HepG2 (cell line): Measurements from ENCODE around the gene VAMP5. TPM values are rescaled to one million over a fixed set of nuclear protein-coding genes. Genes with fewer than 3 reads are reported as not detected.

ENCODE experiments used
- ATAC-seq: fragments of 200-7000 bp; cut with Tn5 transposase; 3 replicates; pipeline ENCODE4 v1.9.1; 2020; ENCODE audit warnings: mild to moderate bottlenecking, moderate library complexity
- BruUV-seq: library from RNA; stranded (reverse); fragments of 400-500 nt; replicated peaks from 2 replicates; lab custom pipeline; 2021; lab: Mats Ljungman, UMichigan
- CTCF ChIA-PET: fragments of 300-600 bp; formaldehyde crosslinking; extraction: SDS; loops from one replicate; lab custom pipeline; 2021; ENCODE audit warnings: low total read pairs, inconsistent platforms, low intra/inter-chr PET ratio; lab: Yijun Ruan, JAX
- POLR2A ChIA-PET: fragments of 350-600 bp; sonication (Branson Sonifier 250); formaldehyde crosslinking; loops from one replicate; lab custom pipeline; 2020; ENCODE audit warnings: antibody characterized with exemption, inconsistent platforms; lab: Yijun Ruan, JAX
- DNase-seq: peaks from one replicate; pipeline ENCODE4 v3.0.0-alpha.2; 2015; ENCODE audit warnings: low spot score
- FAIRE-seq: peaks from 3 replicates; lab custom pipeline; 2011; peaks lifted over from hg19 to GRCh38; lab: Jason Lieb, UNC
- H2AFZ ChIP-seq: one replicate; pipeline ENCODE4 v1.6.1; 2011; ENCODE audit warnings: low read length, inconsistent platforms
- H3K27ac ChIP-seq: fragments of 300-600 bp; 3 replicates; pipeline ENCODE4 v1.8.0; 2011; ENCODE audit warnings: mixed run types, mild to moderate bottlenecking, mixed read lengths, low read length, inconsistent platforms; ENCODE audit not compliant: insufficient read depth; ENCODE audit errors: extremely low read length
- H3K27me3 ChIP-seq, 2 experiments: fragments of 200-600 bp in 1 of 2; 2 replicates in 1 of 2; 3 replicates in 1 of 2; pipeline versions ENCODE4 v1.6.0 to v1.8.0; 2011; ENCODE audit warnings: low read length in 2 of 2, mild to moderate bottlenecking in 2 of 2, moderate library complexity in 2 of 2, inconsistent platforms in 1 of 2; ENCODE audit not compliant: insufficient read depth in 2 of 2, control insufficient read depth in 1 of 2
- H3K36me3 ChIP-seq, 2 experiments: fragments of 200-600 bp in 1 of 2; replicated peaks in 1 of 2; 2 replicates in 1 of 2; 3 replicates in 1 of 2; pipeline versions ENCODE4 v1.5.1 to v1.8.0; 2011; ENCODE audit warnings: low read length in 2 of 2, inconsistent platforms in 1 of 2; ENCODE audit not compliant: insufficient read depth in 2 of 2, control insufficient read depth in 1 of 2
- H3K4me1 ChIP-seq: 2 replicates; pipeline ENCODE4 v1.5.1; 2012; ENCODE audit warnings: low read length, inconsistent platforms; ENCODE audit not compliant: insufficient read depth
- H3K4me2 ChIP-seq: 2 replicates; pipeline ENCODE4 v1.6.0; 2011; ENCODE audit warnings: low read depth, low read length, inconsistent platforms
- H3K4me3 ChIP-seq, 3 experiments: fragments of 200-600 bp in 1 of 3; sonication (generic), shearing (Covaris generic) in 1 of 3; replicated peaks in 1 of 3; 2 replicates each; pipeline ENCODE4 v1.5.1; 2011 to 2016; ENCODE audit warnings: low read length in 3 of 3, inconsistent platforms in 2 of 3, low read depth in 2 of 3, mild to moderate bottlenecking in 2 of 3, control low read depth in 1 of 3, mixed read lengths in 1 of 3; ENCODE audit not compliant: insufficient read depth in 1 of 3
- H3K79me2 ChIP-seq: one replicate; pipeline ENCODE4 v1.6.1; 2011; ENCODE audit warnings: low read length, inconsistent platforms; ENCODE audit not compliant: insufficient read depth
- H3K9ac ChIP-seq: 2 replicates; pipeline ENCODE4 v1.6.0; 2011; ENCODE audit warnings: mild to moderate bottlenecking, low read depth, low read length, inconsistent platforms; ENCODE audit not compliant: insufficient read depth
- H3K9me3 ChIP-seq: 2 replicates; pipeline ENCODE4 v1.5.1; 2012; ENCODE audit warnings: mild to moderate bottlenecking, low read length
- H4K20me1 ChIP-seq: 2 replicates; pipeline ENCODE4 v1.6.0; 2011; ENCODE audit warnings: inconsistent platforms, mild to moderate bottlenecking, low read length, moderate library complexity; ENCODE audit not compliant: insufficient read depth
- ATF4 ChIP-seq, 2 experiments: fragments of 450-650 bp in 1 of 2; sonication (generic) in 1 of 2; formaldehyde crosslinking; IDR thresholded peaks; 2 replicates each; pipeline versions ENCODE4 v1.5.0 to v1.8.0; 2020 to 2022; ENCODE audit warnings: mild to moderate bottlenecking in 1 of 2, missing genetic modification reagents in 1 of 2
- ATF7 ChIP-seq, 2 experiments: fragments of 450-650 bp in 1 of 2; sonication (generic) in 1 of 2; formaldehyde crosslinking in 1 of 2; IDR thresholded peaks; 2 replicates each; pipeline versions ENCODE4 v1.4.0 to v1.6.1; 2016 to 2020; ENCODE audit warnings: antibody characterized with exemption in 1 of 2, mild to moderate bottlenecking in 1 of 2, missing genetic modification reagents in 1 of 2
- FOXA3 ChIP-seq: IDR thresholded peaks from 2 replicates; pipeline ENCODE4 v1.6.1; 2016; ENCODE audit warnings: missing genetic modification reagents, missing compliant biosample characterization
- MLX ChIP-seq: IDR thresholded peaks from 2 replicates; pipeline ENCODE4 v1.6.1; 2016
- NFKB2 ChIP-seq: sonication (generic); formaldehyde crosslinking; IDR thresholded peaks from 2 replicates; pipeline ENCODE4 v1.4.0; 2020; ENCODE audit warnings: missing genetic modification reagents, borderline replicate concordance
- NONO ChIP-seq, 2 experiments: fragments of 450-650 bp in 1 of 2; sonication (generic) in 1 of 2; formaldehyde crosslinking in 1 of 2; IDR thresholded peaks in 1 of 2; conservative IDR thresholded peaks in 1 of 2; 2 replicates each; pipeline versions ENCODE4 v1.6.1 to v1.8.0; 2017 to 2022; ENCODE audit warnings: mild to moderate bottlenecking in 1 of 2, missing genetic modification reagents in 1 of 2, moderate library complexity in 1 of 2
- PAF1 ChIP-seq: IDR thresholded peaks from 2 replicates; pipeline ENCODE4 v1.6.1; 2016; ENCODE audit warnings: missing genetic modification reagents, missing compliant biosample characterization
- PHB2 ChIP-seq: fragments of 450-650 bp; IDR thresholded peaks from 2 replicates; pipeline ENCODE4 v1.6.1; 2018; ENCODE audit not compliant: partially characterized antibody
- PITX1 ChIP-seq: sonication (generic); formaldehyde crosslinking; IDR thresholded peaks from 2 replicates; pipeline ENCODE4 v1.5.1; 2020; ENCODE audit warnings: mild to moderate bottlenecking, missing genetic modification reagents
- SIX1 ChIP-seq: sonication (generic); formaldehyde crosslinking; IDR thresholded peaks from 2 replicates; pipeline ENCODE4 v1.4.0; 2020; ENCODE audit warnings: missing genetic modification reagents, borderline replicate concordance
- SMAD9 ChIP-seq: sonication (generic); formaldehyde crosslinking; IDR thresholded peaks from 2 replicates; pipeline ENCODE4 v1.5.1; 2020; ENCODE audit warnings: mild to moderate bottlenecking, missing genetic modification reagents
- SOX13 ChIP-seq, 3 experiments: fragments of 450-650 bp in 1 of 3; sonication (generic) in 1 of 3; formaldehyde crosslinking in 1 of 3; IDR thresholded peaks in 2 of 3; conservative IDR thresholded peaks in 1 of 3; 2 replicates each; pipeline versions ENCODE4 v1.5.0 to v1.6.1; 2016 to 2020; ENCODE audit warnings: antibody characterized with exemption in 1 of 3, mild to moderate bottlenecking in 1 of 3, missing compliant biosample characterization in 1 of 3, missing genetic modification reagents in 1 of 3, moderate library complexity in 1 of 3
- ZSCAN25 ChIP-seq: sonication (generic); formaldehyde crosslinking; IDR thresholded peaks from 2 replicates; pipeline ENCODE4 v1.8.0; 2022; ENCODE audit warnings: mild to moderate bottlenecking, missing genetic modification reagents
- ZZZ3 ChIP-seq: sonication (generic); formaldehyde crosslinking; IDR thresholded peaks from 2 replicates; pipeline ENCODE4 v1.4.0; 2020; ENCODE audit warnings: missing genetic modification reagents, mild to moderate bottlenecking, borderline replicate concordance
- WGBS: methylation state at CpG from one replicate; pipeline ENCODE4 v1.1.6; 2017; ENCODE audit warnings: low lambda C conversion rate; 5-methylcytosine and 5-hydroxymethylcytosine counted together
- in situ Hi-C: cut with HindIII; loops from 2 replicates; pipeline ENCODE4 v1.10.0; 2017; ENCODE audit warnings: low pct_unique_long_range_greater_than_20kb; ENCODE audit not compliant: extremely low pct_ligation_motif_present
- intact Hi-C: fragments of 100-400 bp; cut with micrococcal nuclease; formaldehyde crosslinking; loops from one replicate; pipeline ENCODE4 v1.10.0; 2022; ENCODE audit not compliant: unreplicated experiment
- polyA plus RNA-seq, 8 experiments: library from polyadenylated mRNA; depleted of rRNA in 3 of 8; stranded (reverse) in 7 of 8; unstranded in 1 of 8; fragments of >200 nt; fragmentation: Illumina TruSeq in 4 of 8; extraction: Trizol in 4 of 8; gene quantifications; 2 replicates each; pipeline versions ENCODE4 v1.2.1 to v1.2.3, GENCODE V29; 2011 to 2016; ENCODE audit warnings: low read depth in 4 of 8, missing spikeins in 1 of 8, mixed read lengths in 1 of 8; ENCODE audit not compliant: insufficient read depth in 1 of 8
- total RNA-seq, 5 experiments: library from RNA; depleted of rRNA; stranded (reverse); fragments of >200 nt; fragmentation: Illumina TruSeq; extraction: Trizol; gene quantifications; 2 replicates each; pipeline ENCODE4 v1.2.3, GENCODE V29; 2016; ENCODE audit warnings: low read depth in 1 of 5
- TF ChIP-seq, protein P1 (sequence below): sonication (generic); formaldehyde crosslinking; IDR thresholded peaks from 2 replicates; pipeline ENCODE4 v1.4.0; 2020; ENCODE audit warnings: mild to moderate bottlenecking, missing genetic modification reagents
- TF ChIP-seq, protein P2 (sequence below): sonication (generic); formaldehyde crosslinking; IDR thresholded peaks from 2 replicates; pipeline ENCODE4 v1.5.0; 2020; ENCODE audit warnings: mild to moderate bottlenecking, low read depth, missing genetic modification reagents, borderline replicate concordance

Gene VAMP5
- total and polyA plus RNA-seq, 2 of the 13 experiments (the other 11 are each of a cell fraction or from before 2014, with no cell fraction given): 7.2 to 56.7 TPM

GRCh38 chr2:85561280-85562212, 22.7 kb upstream of the VAMP5 start, which contains the start of gene GGCX (continued):
- no peak for TF ChIP-seq NONO (IDR thresholded peaks at IDR 0.05)
- TF ChIP-seq NONO (CRISPR knock-in tag; conservative IDR thresholded peaks at IDR 0.05): peak; percentile 85
- TF ChIP-seq, protein P1, sequence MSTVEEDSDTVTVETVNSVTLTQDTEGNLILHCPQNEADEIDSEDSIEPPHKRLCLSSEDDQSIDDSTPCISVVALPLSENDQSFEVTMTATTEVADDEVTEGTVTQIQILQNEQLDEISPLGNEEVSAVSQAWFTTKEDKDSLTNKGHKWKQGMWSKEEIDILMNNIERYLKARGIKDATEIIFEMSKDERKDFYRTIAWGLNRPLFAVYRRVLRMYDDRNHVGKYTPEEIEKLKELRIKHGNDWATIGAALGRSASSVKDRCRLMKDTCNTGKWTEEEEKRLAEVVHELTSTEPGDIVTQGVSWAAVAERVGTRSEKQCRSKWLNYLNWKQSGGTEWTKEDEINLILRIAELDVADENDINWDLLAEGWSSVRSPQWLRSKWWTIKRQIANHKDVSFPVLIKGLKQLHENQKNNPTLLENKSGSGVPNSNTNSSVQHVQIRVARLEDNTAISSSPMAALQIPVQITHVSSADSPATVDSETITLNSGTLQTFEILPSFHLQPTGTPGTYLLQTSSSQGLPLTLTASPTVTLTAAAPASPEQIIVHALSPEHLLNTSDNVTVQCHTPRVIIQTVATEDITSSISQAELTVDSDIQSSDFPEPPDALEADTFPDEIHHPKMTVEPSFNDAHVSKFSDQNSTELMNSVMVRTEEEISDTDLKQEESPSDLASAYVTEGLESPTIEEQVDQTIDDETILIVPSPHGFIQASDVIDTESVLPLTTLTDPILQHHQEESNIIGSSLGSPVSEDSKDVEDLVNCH (CRISPR knock-in tag): 0 out of 2 replicates have a peak, but pooled peaks have one; percentile 32
- TF ChIP-seq ZZZ3 (CRISPR knock-in tag): peak; percentile 51; the same call in 1 of the 2 replicates
- TF ChIP-seq SMAD9 (CRISPR knock-in tag): no peak
- peak; percentile 80; the same call in 1 of the 2 replicates for TF ChIP-seq ZSCAN25 (CRISPR knock-in tag)
- TF ChIP-seq, all 625 proteins: peak for 343

GRCh38 chr2:85564144-85564563, 20.1 kb upstream of the VAMP5 start:
- ChIA-PET POLR2A (interaction anchor here (1.0 to 20.8 kb wide), 4 partner anchors 11 to 35 kb away, joined by 5 to 645 read pairs (median 168); partner anchors contain the start of genes C2orf68, MAT2A, RNF181 and TMEM150A), CTCF (no interaction called here)
- Histone ChIP-seq H2AFZ (no peak overlapping the region), H3K79me2 (peaks cover 16% of the 10 kb centered on the region), H3K9ac (no peak overlapping the region), H3K9me3 (no peaks in the 10 kb centered on the region), H3K4me3 (no peak overlapping the region), H4K20me1 (no peaks in the 10 kb centered on the region), H3K4me2 (peak overlapping the region; percentile 8; the same call in 1 of the 2 replicates), H3K27me3 (peaks cover 0 to 4% of the 10 kb centered on the region in 2 experiments; a peak in 1 of 5 replicates), H3K4me1 (peaks cover 36% of the 10 kb centered on the region), H3K36me3 (peaks cover 0 to 1% of the 10 kb centered on the region in 2 experiments; a peak in 1 of 5 replicates), H3K27ac (no peak overlapping the region)
- BruUV-seq: no TSS peak
- 70% methylated on average over 5 of the region's 5 CpGs for WGBS
- DNase-seq (no peak), FAIRE-seq (no peak), ATAC-seq (no peak)
- in situ Hi-C loops: no loop called here
- intact Hi-C loops: no loop called here
- TF ChIP-seq MLX (CRISPR knock-in tag) (no peak), FOXA3 (CRISPR knock-in tag) (no peak), SOX13 (IDR thresholded peaks at IDR 0.05) (no peak), SOX13 (CRISPR knock-in tag; conservative IDR thresholded peaks at IDR 0.05 in 1 of 2, IDR thresholded peaks at IDR 0.05 in 1 of 2) (no peak), SIX1 (CRISPR knock-in tag) (no peak), ATF7 (IDR thresholded peaks at IDR 0.05) (peak; percentile 59), ATF7 (CRISPR knock-in tag; IDR thresholded peaks at IDR 0.05) (no peak), PHB2 (no peak), PITX1 (no peak), NFKB2 (no peak), ATF4 (CRISPR knock-in tag; IDR thresholded peaks at IDR 0.05) (peak in 1 of 2 experiments; percentile 69; a peak in 1 of 4 replicates), PAF1 (no peak)
- TF ChIP-seq, protein P2, sequence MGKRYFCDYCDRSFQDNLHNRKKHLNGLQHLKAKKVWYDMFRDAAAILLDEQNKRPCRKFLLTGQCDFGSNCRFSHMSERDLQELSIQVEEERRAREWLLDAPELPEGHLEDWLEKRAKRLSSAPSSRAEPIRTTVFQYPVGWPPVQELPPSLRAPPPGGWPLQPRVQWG: no peak
